ENCODE measurements around the gene NDUFAF2.
A peak's percentile ranks its signal among the peaks of the same experiment; 100 is the strongest.

NDUFAF2 gene

DNA sequence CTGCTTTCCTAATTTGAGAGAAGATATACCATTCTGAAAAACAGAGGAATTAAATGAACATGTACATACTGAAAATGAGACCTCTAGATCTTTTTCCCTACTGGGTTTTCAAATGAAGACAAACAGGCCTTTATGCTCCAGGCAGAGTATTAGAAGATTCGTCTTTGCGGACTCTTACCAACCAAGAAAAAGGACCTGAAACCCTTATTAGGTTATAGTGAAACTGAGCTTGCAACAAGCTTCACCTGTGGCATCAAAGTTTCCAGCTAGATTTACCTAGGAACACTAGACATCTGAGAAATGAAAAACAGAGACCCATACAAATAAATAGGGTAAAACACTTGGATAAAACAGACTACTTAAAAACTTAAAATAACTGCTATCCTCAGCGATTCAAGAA is 171.0 kb downstream of the NDUFAF2 start:
- DNase-seq = no peak

DNA sequence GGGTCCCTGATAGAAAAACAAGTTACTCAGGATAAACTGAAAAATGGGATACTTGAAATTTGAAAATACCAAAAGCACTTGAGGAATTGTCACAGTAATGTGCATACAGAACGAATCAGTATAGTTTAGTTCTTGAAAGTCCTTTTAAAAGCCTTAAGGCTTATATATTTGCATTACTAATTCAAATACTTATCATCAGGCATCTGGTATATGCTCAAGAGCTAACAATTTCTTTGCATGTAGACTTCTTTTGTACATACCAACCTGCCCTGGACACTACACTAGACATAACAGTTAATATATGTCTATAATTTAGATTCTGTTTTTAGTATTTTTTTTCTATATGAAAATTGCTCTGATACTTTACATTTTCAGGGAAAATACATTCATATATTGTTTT is 174.1 kb downstream of the NDUFAF2 start:
- no peak for DNase-seq

DNA sequence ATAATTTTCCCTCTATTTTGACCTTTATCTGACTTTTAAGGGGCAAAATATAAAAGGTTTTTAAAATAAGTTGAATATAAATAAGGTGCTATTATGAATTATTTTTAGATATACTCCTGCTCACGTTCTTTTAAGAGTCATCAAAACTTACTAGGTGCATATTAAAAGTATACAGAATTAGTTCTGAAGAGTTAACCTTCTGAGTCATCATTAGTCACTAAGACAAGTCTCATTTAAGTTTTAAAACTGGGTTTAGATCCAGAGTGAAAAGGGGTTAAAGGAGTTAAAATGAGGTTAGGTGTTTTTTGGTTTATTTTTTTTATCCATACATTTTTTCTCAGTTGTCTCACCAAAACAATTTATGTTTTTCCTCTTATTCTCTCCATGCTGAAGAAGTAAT is 175.5 kb downstream of the NDUFAF2 start:
- DNase-seq = no peak

DNA sequence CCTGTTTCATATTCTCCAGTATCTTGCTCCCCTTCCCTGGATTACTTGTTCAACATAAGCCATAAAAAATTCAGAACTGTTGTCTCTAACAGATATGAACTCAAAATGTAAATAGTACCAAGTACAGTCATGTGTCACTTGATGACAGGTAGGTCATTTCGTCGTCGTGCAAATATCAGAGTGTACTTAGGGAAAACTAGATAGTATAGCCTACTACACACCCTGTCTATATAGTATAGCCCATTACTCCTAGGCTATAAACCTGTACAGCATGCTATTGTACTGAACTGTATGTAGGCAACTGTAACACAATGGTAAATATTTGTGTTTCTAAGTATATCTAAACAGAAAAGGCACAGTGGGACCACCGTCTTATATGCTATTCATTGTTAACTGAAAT is 178.1 kb downstream of the NDUFAF2 start:
- no peak for DNase-seq

- no peak for DNase-seq
Observed at GRCh38 chr5:61130289-61130688, 185.3 kb downstream of the NDUFAF2 start.

DNA sequence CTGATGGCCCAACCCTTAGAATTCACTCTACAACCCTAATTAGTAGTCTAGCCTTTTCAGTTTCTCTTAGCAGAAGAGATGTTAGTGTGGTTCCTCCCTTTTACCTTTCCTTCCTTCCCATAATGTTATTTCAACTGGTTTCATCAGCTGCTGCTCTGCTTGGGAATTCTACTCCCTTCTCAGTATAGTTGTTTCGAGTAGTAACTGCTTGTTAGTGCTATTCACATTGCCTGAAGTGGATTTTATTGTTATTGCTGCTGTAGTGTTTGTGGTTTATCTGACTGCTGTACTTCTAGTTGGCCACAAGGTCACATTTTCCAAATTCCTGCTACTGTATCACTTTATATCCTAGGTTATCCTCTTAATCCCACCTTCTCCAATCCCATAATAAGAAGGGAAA is 187.6 kb downstream of the NDUFAF2 start:
- no peak for DNase-seq

GRCh38 chr5:61137835-61138234 is 192.8 kb downstream of the NDUFAF2 start:
- no peak for DNase-seq

- no peak for DNase-seq
Observed at GRCh38 chr5:61139094-61139873, 194.3 kb downstream of the NDUFAF2 start.

DNA sequence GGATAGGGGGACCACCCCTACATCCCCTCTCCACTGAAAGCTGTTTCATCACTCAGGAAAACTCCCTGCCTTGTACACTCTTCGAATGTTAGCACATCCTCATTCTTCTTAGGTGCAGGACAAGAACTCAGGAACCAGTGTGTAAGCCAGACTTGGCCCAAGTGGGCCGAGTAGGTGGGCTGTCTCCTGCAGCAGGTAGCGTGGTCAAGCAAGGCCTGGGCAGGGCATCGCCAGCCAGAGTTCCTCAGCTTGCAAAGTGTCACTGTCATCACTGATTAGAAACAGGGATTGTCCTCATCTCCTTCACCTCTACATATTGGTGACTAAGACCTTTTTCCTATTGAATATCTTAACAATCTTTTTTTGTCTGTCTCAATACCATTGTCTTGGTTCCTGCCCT is 194.9 kb downstream of the NDUFAF2 start:
- DNase-seq = no peak

DNA sequence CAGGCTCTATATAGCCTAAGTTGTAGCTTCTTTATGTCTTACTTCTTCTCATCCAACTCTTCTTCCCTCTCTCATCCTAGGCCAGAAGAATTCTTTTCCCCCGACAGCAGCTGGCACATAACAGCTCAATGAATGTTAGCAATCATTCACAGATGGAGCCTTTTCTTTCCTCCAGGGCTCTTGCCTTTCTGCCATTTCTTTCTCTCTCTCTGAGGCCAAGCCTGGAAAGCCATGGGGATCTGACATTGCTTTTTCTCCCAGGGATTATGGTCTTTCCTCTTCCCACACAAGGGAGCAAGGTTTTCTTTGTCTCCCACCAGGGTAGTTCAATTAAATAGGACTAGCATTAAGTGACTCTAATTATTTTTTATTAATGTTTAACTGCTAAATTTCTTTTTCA is 196.8 kb downstream of the NDUFAF2 start:
- no peak for DNase-seq

GRCh38 chr5:61142391-61142790 is 197.4 kb downstream of the NDUFAF2 start:
- DNase-seq = no peak

DNA sequence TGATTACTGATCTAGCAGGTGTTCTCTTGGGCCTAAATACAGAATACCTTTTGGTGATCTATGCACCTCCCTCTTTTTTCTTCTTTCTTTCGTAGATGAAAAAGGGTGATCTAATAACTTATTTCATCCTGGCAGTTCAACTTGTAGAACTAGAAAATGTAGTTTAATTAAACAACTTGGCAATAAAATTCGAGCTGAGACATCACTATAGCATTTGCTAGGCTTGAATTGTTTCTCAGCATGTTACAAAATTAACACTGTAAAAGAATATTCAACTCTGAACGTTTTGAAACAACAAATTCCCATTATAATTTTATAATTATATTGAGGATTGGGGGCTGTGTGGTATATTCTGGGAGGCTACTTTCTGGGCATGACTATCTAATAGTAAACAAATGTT is 197.8 kb downstream of the NDUFAF2 start:
- no peak for DNase-seq

DNA sequence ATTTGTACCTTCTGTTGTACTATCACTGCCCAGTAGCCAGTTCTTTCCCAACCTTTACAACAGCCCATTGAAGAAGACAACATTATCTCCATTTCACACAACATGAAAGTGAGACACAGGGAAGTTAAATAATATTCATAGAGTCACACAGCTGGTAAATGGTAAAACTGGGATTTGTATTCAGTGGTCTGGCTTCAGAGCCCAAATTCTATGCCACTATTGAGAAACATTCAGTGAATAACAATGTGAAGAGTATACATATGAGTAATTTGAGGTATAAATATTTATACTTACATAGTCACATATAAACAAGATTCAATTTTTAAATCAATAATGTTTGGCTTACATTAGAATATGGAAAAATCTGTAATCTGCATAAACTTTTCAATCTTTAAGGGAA is 203.5 kb downstream of the NDUFAF2 start:
- DNase-seq = no peak

GRCh38 chr5:61151893-61152292 is 206.9 kb downstream of the NDUFAF2 start:
- DNase-seq = no peak

- DNase-seq = no peak
Observed at GRCh38 chr5:61159070-61159469, 214.1 kb downstream of the NDUFAF2 start.

DNA sequence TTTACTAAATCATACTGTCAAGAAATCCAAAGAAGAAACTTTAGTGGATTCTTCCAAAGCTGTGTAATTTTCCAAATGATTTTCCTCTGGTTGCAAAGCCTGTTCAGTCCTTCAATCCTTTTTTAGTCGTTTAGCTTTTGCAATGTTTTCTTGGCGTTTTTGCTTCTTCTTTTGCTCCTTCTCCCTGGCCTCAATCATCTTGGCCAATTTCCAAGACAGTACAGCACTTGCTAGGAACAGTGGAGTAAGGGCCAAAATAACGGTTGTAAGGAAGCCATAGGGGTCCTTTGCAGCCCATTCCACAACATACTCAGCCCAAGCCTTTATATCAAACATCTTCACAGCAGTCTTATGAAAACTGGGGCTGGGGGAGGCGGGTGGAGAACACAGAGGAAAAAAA is 214.8 kb downstream of the NDUFAF2 start:
- no peak for DNase-seq

- no peak for DNase-seq
Observed at GRCh38 chr5:61160497-61160896, 215.5 kb downstream of the NDUFAF2 start.

DNA sequence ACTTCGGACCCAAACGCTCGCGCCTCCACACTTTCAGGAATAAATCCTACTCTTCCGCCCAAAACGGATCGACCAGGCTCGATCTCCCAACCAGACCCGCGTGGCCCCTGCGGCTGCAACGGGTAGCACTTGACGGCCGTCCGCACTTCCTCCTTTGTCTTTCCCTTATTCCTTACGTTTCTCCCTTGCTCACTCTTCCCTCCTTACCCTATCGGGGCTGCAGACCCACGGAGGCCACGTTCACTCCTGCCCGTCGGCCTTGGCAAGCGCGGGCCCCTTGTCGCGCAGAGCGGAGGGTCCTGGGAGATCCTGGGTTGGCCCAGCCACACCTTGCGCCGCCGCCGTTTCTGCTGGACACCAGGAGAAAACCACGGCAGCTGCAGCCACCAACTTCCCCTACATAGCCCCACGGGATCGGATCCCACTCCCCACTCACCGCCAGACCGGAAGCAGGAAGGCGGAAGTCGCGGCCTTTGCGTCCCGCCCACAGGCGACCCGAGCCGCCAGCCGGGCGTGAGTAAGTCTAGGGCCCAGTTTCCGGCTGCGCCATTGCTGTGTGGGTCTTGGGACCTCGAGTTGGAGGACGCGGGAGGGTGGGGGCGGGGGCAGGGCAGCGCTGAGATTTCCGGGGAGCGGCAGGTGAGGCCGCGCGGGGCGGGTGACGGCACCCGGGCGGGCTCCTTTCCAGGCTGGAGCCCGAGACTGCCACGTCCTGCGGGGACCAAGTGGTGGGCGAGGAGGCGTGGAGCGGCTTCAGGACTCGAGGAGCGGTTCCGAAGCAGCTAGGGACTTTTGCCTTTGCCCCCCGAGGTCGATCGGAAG is 217.2 kb downstream of the NDUFAF2 start, which contains the start of gene SMIM15:
Gene SMIM15 (minus strand): TSS at position 459 of the 822 bp plus-strand sequence. CDS start 2,297 bp downstream, outside the sequence.
- DNase-seq = peak; percentile 10 to 90 (median 76)

DNA sequence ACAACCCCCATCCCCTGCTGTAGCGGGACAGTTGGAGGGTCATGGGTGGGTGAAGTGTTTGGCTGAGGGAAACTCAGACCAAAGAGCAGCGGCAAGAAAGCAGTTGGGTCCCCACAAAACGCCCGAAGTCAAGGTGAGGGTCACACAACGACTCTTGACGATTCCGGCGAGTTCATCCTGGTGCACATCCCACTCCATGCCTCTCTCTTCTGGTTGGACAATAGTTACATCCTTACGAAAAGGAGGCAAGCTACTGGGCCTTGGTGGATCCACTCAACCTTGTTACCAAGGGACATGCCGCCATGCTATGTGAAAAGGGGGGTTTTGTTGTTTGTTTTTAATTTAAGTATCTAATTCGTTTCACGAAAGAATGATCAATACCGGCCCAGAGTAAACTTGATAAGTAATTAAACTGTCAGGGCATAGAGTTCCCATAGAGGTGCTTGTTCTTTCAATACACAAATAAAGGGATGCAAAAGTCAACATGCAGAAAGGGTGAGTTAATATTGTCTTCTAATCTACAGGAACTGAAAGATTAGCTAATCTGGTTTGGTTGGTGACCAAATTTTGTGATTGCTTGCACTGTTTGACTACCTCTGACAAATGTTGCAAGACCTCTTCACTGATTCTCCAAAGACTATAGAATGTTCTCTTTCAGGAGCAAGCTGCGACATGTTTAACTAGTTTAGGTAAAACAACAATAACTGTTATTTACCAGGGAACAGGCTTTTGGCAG is 218.0 kb downstream of the NDUFAF2 start:
- DNase-seq = peak in 6 of 56 donors; percentile 41 to 53 (median 44)

DNA sequence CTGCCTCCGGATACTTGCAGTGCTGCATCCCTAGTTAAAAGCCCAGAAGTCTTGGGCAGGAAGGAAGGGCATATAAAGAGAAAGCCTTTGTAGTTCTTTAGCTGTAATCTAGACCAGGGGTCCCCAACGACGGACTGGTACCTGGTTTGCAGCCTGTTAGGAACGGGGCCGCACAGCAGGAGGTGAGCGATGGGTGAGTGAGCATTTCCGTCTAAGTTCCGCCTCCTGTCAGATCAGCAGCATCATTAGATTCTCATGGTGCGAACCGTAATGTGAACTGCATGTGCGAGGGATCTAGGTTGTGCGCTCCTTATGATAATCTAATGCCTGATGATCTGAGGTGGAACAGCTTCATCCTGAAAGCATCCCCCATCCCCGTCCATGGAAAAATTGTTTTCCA is 218.9 kb downstream of the NDUFAF2 start:
- DNase-seq = no peak

GRCh38 chr5:61167382-61167781 is 222.4 kb downstream of the NDUFAF2 start:
- DNase-seq = peak in 18 of 56 donors; percentile 0 to 38 (median 10)

GRCh38 chr5:61168951-61169350 is 223.9 kb downstream of the NDUFAF2 start:
- no peak for DNase-seq
